Neuron (in vitro differentiated cells): ENCODE measurements around the gene ARHGEF26.

Experiments used
- H2AFZ ChIP-seq: one replicate; pipeline ENCODE4 v1.6.1; 2013; ENCODE audit warnings: low read depth, mild to moderate bottlenecking, inconsistent platforms, low read length, moderate library complexity
- H3K27me3 ChIP-seq: one replicate; pipeline ENCODE4 v1.6.1; 2013; ENCODE audit warnings: low read length; ENCODE audit not compliant: insufficient read depth
- H3K36me3 ChIP-seq: one replicate; pipeline ENCODE4 v1.6.1; 2013; ENCODE audit warnings: low read length; ENCODE audit not compliant: insufficient read depth
- H3K4me1 ChIP-seq: one replicate; pipeline ENCODE4 v1.6.1; 2013; ENCODE audit warnings: low read length; ENCODE audit not compliant: insufficient read depth
- H3K4me3 ChIP-seq: 2 replicates; pipeline ENCODE4 v1.5.1; 2013; ENCODE audit warnings: mild to moderate bottlenecking, low read length, moderate library complexity
- H3K9me3 ChIP-seq: one replicate; pipeline ENCODE4 v1.6.1; 2013; ENCODE audit warnings: low read length

ARHGEF26 gene

GRCh38 chr3:154122912-154123559 is 1.8 kb downstream of the ARHGEF26 start:
- H3K4me3 ChIP-seq = peak overlapping the region; percentile 76
- peaks cover 9% of the 10 kb centered on the region for H3K36me3 ChIP-seq
- peaks cover 40% of the 10 kb centered on the region for H3K4me1 ChIP-seq
- no peaks in the 10 kb centered on the region for H3K27me3 ChIP-seq
- H3K9me3 ChIP-seq = no peaks in the 10 kb centered on the region
- peak overlapping the region; percentile 65 for H2AFZ ChIP-seq

- Histone ChIP-seq H3K36me3 (peaks cover 9% of the 10 kb centered on the region), H3K4me3 (peak overlapping the region; percentile 76), H3K27me3 (no peaks in the 10 kb centered on the region), H2AFZ (peak overlapping the region; percentile 65), H3K9me3 (no peaks in the 10 kb centered on the region), H3K4me1 (peaks cover 40% of the 10 kb centered on the region)
Observed at GRCh38 chr3:154123906-154124305, 2.7 kb downstream of the ARHGEF26 start.

- Histone ChIP-seq H3K27me3 (no peaks in the 10 kb centered on the region), H3K36me3 (peaks cover 18% of the 10 kb centered on the region), H3K9me3 (no peaks in the 10 kb centered on the region), H2AFZ (no peak overlapping the region), H3K4me3 (no peak overlapping the region), H3K4me1 (peaks cover 34% of the 10 kb centered on the region)
Observed at GRCh38 chr3:154125378-154126030, 4.3 kb downstream of the ARHGEF26 start.

GRCh38 chr3:154126651-154127050 is 5.5 kb downstream of the ARHGEF26 start:
- H2AFZ ChIP-seq = no peak overlapping the region
- no peaks in the 10 kb centered on the region for H3K9me3 ChIP-seq
- H3K4me1 ChIP-seq = peaks cover 34% of the 10 kb centered on the region
- H3K4me3 ChIP-seq = no peak overlapping the region
- no peaks in the 10 kb centered on the region for H3K27me3 ChIP-seq
- peaks cover 28% of the 10 kb centered on the region for H3K36me3 ChIP-seq

GRCh38 chr3:154129625-154130024 is 8.4 kb downstream of the ARHGEF26 start:
- H3K9me3 ChIP-seq = no peaks in the 10 kb centered on the region
- H3K27me3 ChIP-seq = no peaks in the 10 kb centered on the region
- H3K4me1 ChIP-seq = peaks cover 17% of the 10 kb centered on the region
- H2AFZ ChIP-seq = no peak overlapping the region
- H3K36me3 ChIP-seq = peaks cover 28% of the 10 kb centered on the region
- H3K4me3 ChIP-seq = no peak overlapping the region

- no peaks in the 10 kb centered on the region for H3K9me3 ChIP-seq
- H3K27me3 ChIP-seq = no peaks in the 10 kb centered on the region
- no peak overlapping the region for H3K4me3 ChIP-seq
- H3K4me1 ChIP-seq = peaks cover 9% of the 10 kb centered on the region
- no peak overlapping the region for H2AFZ ChIP-seq
- peaks cover 28% of the 10 kb centered on the region for H3K36me3 ChIP-seq
Observed at GRCh38 chr3:154130540-154130939, 9.3 kb downstream of the ARHGEF26 start.

GRCh38 chr3:154131830-154132229 is 10.6 kb downstream of the ARHGEF26 start:
- H3K4me3 ChIP-seq = no peak overlapping the region
- H3K4me1 ChIP-seq = peaks cover 2% of the 10 kb centered on the region
- no peaks in the 10 kb centered on the region for H3K9me3 ChIP-seq
- no peak overlapping the region for H2AFZ ChIP-seq
- H3K27me3 ChIP-seq = no peaks in the 10 kb centered on the region
- peaks cover 28% of the 10 kb centered on the region for H3K36me3 ChIP-seq

GRCh38 chr3:154132777-154133375 is 11.7 kb downstream of the ARHGEF26 start:
- no peak overlapping the region for H3K4me3 ChIP-seq
- H3K4me1 ChIP-seq = peaks cover 2% of the 10 kb centered on the region
- no peak overlapping the region for H2AFZ ChIP-seq
- no peaks in the 10 kb centered on the region for H3K27me3 ChIP-seq
- H3K36me3 ChIP-seq = peaks cover 21% of the 10 kb centered on the region
- H3K9me3 ChIP-seq = no peaks in the 10 kb centered on the region

GRCh38 chr3:154135511-154136173 is 14.5 kb downstream of the ARHGEF26 start:
- peaks cover 2% of the 10 kb centered on the region for H3K4me1 ChIP-seq
- H3K9me3 ChIP-seq = no peaks in the 10 kb centered on the region
- H3K4me3 ChIP-seq = no peak overlapping the region
- H3K27me3 ChIP-seq = no peaks in the 10 kb centered on the region
- H3K36me3 ChIP-seq = peaks cover 8% of the 10 kb centered on the region
- H2AFZ ChIP-seq = no peak overlapping the region

- H3K4me3 ChIP-seq = no peak overlapping the region
- no peaks in the 10 kb centered on the region for H3K36me3 ChIP-seq
- H3K9me3 ChIP-seq = no peaks in the 10 kb centered on the region
- no peak overlapping the region for H2AFZ ChIP-seq
- no peaks in the 10 kb centered on the region for H3K27me3 ChIP-seq
- H3K4me1 ChIP-seq = peaks cover 4% of the 10 kb centered on the region
Observed at GRCh38 chr3:154137036-154137435, 15.8 kb downstream of the ARHGEF26 start.

GRCh38 chr3:154139996-154140436 is 18.8 kb downstream of the ARHGEF26 start:
- Histone ChIP-seq H3K36me3 (no peaks in the 10 kb centered on the region), H2AFZ (no peak overlapping the region), H3K27me3 (no peaks in the 10 kb centered on the region), H3K4me3 (no peak overlapping the region), H3K4me1 (peaks cover 19% of the 10 kb centered on the region), H3K9me3 (no peaks in the 10 kb centered on the region)

- H3K4me1 ChIP-seq = peaks cover 27% of the 10 kb centered on the region
- no peak overlapping the region for H3K4me3 ChIP-seq
- H3K36me3 ChIP-seq = no peaks in the 10 kb centered on the region
- no peak overlapping the region for H2AFZ ChIP-seq
- no peaks in the 10 kb centered on the region for H3K9me3 ChIP-seq
- no peaks in the 10 kb centered on the region for H3K27me3 ChIP-seq
Observed at GRCh38 chr3:154142608-154143007, 21.4 kb downstream of the ARHGEF26 start.

- no peaks in the 10 kb centered on the region for H3K27me3 ChIP-seq
- H3K4me3 ChIP-seq = no peak overlapping the region
- no peaks in the 10 kb centered on the region for H3K9me3 ChIP-seq
- peaks cover 32% of the 10 kb centered on the region for H3K4me1 ChIP-seq
- H3K36me3 ChIP-seq = no peaks in the 10 kb centered on the region
- H2AFZ ChIP-seq = no peak overlapping the region
Observed at GRCh38 chr3:154143873-154144272, 22.7 kb downstream of the ARHGEF26 start.
